GM12891 (cell line): Measurements from ENCODE around the gene CIB4.
A peak's percentile ranks its signal among the peaks of the same experiment; 100 is the strongest.

Experiments used
- PAX5 ChIP-seq: IDR thresholded peaks from 2 replicates; pipeline ENCODE4 v1.6.1; 2011; ENCODE audit warnings: low read length, moderate library complexity, mild to moderate bottlenecking; ENCODE audit not compliant: insufficient read depth, severe bottlenecking
- POLR2A ChIP-seq: IDR thresholded peaks from 2 replicates; pipeline ENCODE4 v1.6.1; 2011; ENCODE audit warnings: low read depth, low read length, control low read depth
- POLR2AphosphoS5 ChIP-seq: IDR thresholded peaks from 2 replicates; pipeline ENCODE4 v1.6.1; 2011; ENCODE audit warnings: low read depth, low read length, control low read depth
- POU2F2 ChIP-seq: IDR thresholded peaks from 2 replicates; pipeline ENCODE4 v1.6.1; 2011; ENCODE audit warnings: low read depth, mild to moderate bottlenecking, control low read depth, low read length, moderate library complexity
- SPI1 ChIP-seq: IDR thresholded peaks from 2 replicates; pipeline ENCODE4 v1.6.1; 2011; ENCODE audit warnings: low read depth, low read length, control low read depth
- TAF1 ChIP-seq: IDR thresholded peaks from 2 replicates; pipeline ENCODE4 v1.6.1; 2011; ENCODE audit warnings: low read depth, low read length, control low read depth

DNA sequence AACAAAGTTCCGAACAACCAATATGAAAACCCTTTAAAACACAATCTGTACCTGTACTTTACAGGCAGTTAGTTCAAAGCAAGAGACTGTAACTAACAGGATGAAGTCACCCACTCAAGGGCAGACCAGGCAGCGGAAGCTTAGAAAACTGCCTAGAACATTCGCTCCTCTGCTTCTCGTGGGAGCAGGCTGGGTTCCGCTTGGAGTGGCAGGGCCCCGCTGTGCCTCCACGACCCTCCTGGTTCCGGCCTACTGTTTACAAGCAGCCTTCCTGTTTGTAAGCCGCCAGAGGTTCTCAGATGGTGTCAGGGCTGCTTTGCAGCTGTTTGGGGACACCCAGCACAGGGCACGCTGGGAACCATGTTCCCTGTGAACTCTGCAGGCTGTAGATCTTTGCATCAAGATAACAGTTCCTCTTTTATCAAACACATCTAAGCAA lies 31.3 kb downstream of the CIB4 start:
- TF ChIP-seq POLR2A (no peak), TAF1 (no peak), POLR2AphosphoS5 (no peak), POU2F2 (no peak), PAX5 (no peak), SPI1 (peak; percentile 32; the same call in 1 of the 2 replicates)
